Stomach smooth muscle (tissue), 2 donors: Measurements from ENCODE around the gene MTHFD1L.

Source experiments
- H3K27ac ChIP-seq: one replicate; pipeline ENCODE4 v1.7.0; 2013; ENCODE audit warnings: mild to moderate bottlenecking, low read length, inconsistent platforms
- H3K27me3 ChIP-seq, 2 donors: one replicate each; pipeline ENCODE4 v1.7.0; 2013; ENCODE audit warnings: low read length in 2 of 2; ENCODE audit not compliant: insufficient read depth in 2 of 2, control insufficient read depth in 1 of 2
- H3K36me3 ChIP-seq, 2 donors: one replicate each; pipeline ENCODE4 v1.7.0; 2013; ENCODE audit warnings: low read length in 2 of 2; ENCODE audit not compliant: control insufficient read depth in 2 of 2, insufficient read depth in 2 of 2
- H3K4me1 ChIP-seq: one replicate; pipeline ENCODE4 v1.7.0; 2013; ENCODE audit warnings: low read length; ENCODE audit not compliant: control insufficient read depth, insufficient read depth
- H3K4me3 ChIP-seq, 2 donors: one replicate each; pipeline ENCODE4 v1.7.0; 2013; ENCODE audit warnings: low read length in 2 of 2
- H3K9ac ChIP-seq, 2 donors: one replicate each; pipeline ENCODE4 v1.7.0; 2013; ENCODE audit warnings: low read length in 2 of 2, mild to moderate bottlenecking in 1 of 2
- H3K9me3 ChIP-seq, 2 donors: one replicate each; pipeline ENCODE4 v1.7.0; 2013; ENCODE audit warnings: low read length in 2 of 2; ENCODE audit not compliant: control insufficient read depth in 2 of 2
- donor health status: healthy.
- donor health status: Pancreatic carcinoma.

Gene MTHFD1L

DNA sequence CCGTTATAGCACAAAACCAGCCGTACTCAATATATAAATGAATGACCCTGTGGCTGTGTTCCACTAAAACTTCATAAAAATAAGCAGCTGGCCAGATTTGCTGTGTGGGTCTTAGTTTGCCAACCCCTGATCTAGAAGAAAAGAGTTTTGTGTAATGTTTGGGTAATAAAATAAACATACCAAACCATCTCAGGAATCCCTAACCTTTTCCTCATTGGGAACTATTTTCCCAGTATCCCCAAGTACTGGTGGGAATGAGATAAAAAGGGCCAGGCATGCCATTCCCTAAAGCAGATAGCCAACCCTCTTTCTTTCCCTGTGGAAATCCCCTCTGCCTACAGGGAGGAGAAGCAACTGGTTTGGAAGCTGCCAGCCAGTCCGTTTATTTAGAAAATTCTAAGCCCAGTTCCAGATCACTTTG, 205.1 kb downstream of the MTHFD1L start:
- no peaks in the 10 kb centered on the region for H3K36me3 ChIP-seq
- H3K4me1 ChIP-seq, result peaks cover 22% of the 10 kb centered on the region
- peak overlapping the region; percentile 57 to 68 for H3K4me3 ChIP-seq
- H3K27ac ChIP-seq, result peak overlapping the region; percentile 60
- H3K9me3 ChIP-seq, result no peaks in the 10 kb centered on the region
- H3K27me3 ChIP-seq, result no peaks in the 10 kb centered on the region
- peak overlapping the region; percentile 47 to 55 for H3K9ac ChIP-seq

DNA sequence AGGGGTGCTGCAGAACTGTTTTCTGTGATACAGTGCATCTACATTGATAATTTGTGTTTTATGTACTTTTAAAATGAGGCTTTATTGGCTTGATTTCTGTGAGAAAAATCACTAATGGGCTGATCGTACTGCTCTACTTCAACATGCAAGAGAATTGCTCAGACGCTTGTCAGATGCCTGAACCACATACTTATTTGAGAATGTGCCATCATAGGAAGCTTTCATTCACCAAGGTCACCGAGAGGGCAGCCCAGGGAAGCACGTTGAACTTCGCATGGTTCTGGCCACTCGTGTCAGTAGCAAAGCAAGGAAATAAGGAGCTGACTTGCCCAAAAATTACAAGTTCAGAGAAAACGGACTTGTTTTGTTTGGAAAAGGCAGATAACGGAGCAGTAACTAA, 205.8 kb downstream of the MTHFD1L start:
- H3K9ac ChIP-seq, result peak overlapping the region; percentile 22 to 47
- no peaks in the 10 kb centered on the region for H3K27me3 ChIP-seq
- H3K9me3 ChIP-seq, result no peaks in the 10 kb centered on the region
- H3K4me1 ChIP-seq, result peaks cover 21% of the 10 kb centered on the region
- no peak overlapping the region for H3K27ac ChIP-seq
- H3K4me3 ChIP-seq, result peak overlapping the region; percentile 57 to 68
- H3K36me3 ChIP-seq, result no peaks in the 10 kb centered on the region

DNA sequence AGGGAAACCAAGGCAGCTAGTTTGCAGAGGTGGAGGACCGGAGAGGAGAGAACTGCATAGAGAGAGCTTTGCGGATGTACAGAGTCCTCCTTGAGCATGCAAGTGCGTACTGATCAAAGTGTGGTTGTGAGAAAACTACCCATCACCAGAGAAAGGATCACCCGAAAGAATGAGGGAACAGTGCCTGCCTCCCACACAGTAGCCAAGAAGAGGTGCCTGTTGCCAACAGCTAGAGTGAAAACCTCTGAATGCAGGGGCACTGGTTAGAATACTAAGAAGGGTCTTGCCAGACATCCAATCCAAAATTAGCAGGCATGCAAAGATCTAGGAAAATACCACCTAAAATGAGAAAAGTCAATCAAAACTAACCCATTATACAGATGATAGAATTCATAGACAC, 207.6 kb downstream of the MTHFD1L start:
- Histone ChIP-seq H3K36me3 (no peaks in the 10 kb centered on the region), H3K9me3 (no peaks in the 10 kb centered on the region), H3K27me3 (no peaks in the 10 kb centered on the region), H3K27ac (no peak overlapping the region), H3K4me1 (peaks cover 14% of the 10 kb centered on the region), H3K4me3 (no peak overlapping the region), H3K9ac (no peak overlapping the region)

DNA sequence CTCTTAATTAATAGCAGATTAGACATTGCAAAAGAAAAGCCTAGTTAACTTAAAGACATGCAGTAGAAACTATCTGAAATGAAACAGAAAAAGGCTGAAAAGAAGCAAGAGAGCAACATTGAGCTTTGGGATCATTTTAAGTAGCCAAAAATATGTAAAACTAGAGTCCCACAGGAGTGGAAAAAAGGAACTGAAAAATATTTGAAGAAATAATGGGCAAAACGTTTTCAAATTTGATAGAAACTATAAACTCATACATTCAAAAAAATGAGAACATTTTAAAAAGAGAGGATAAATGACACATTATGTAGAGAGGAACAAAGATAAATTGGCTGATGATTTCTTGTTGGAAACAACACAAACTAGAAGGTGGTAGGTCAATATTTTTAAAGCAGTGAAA, 208.2 kb downstream of the MTHFD1L start:
- H3K4me3 ChIP-seq, result no peak overlapping the region
- no peaks in the 10 kb centered on the region for H3K27me3 ChIP-seq
- H3K4me1 ChIP-seq, result peaks cover 11% of the 10 kb centered on the region
- no peaks in the 10 kb centered on the region for H3K9me3 ChIP-seq
- H3K9ac ChIP-seq, result no peak overlapping the region
- H3K27ac ChIP-seq, result no peak overlapping the region
- no peaks in the 10 kb centered on the region for H3K36me3 ChIP-seq

DNA sequence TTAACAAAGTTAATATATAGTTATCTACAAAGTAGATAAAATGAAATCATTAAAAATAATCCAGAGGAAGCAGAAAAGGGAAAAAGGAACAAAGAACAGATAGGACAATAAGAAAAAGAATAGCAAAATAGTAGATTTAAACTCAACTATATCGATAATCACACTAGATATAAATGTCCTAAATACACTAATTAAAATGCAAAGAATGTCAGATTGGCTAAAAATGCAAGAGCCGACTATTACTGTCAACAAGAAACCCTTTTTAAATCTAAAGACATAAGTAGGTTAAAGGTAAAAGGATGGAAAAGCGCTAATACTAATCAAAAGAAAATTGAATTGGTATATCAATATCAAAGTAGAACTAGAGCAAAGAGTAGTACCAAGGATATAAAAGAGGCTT, 209.5 kb downstream of the MTHFD1L start:
- Histone ChIP-seq H3K27me3 (no peaks in the 10 kb centered on the region), H3K27ac (no peak overlapping the region), H3K9me3 (no peaks in the 10 kb centered on the region), H3K4me1 (peaks cover 7% of the 10 kb centered on the region), H3K36me3 (no peaks in the 10 kb centered on the region), H3K4me3 (no peak overlapping the region), H3K9ac (no peak overlapping the region)

DNA sequence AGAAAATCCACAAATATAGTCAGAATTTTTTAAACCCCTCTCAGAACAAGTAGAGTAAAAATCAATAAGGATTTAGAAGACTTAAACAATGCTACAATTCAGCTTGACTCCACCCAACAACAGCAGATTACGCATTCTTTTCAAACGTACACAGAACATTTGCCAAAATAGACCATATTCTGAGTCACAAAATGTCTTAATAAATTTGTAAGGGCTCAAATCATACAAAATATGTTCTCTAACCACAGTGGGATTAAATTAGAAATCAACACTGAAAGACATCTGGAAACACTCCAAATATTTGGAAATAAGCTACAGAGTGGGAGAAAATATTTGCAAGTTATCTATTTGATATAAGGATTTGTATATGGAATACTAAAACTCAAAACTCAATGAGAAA, 210.0 kb downstream of the MTHFD1L start:
- Histone ChIP-seq H3K27me3 (no peaks in the 10 kb centered on the region), H3K9ac (no peak overlapping the region), H3K27ac (no peak overlapping the region), H3K4me3 (no peak overlapping the region), H3K4me1 (peaks cover 2% of the 10 kb centered on the region), H3K36me3 (no peaks in the 10 kb centered on the region), H3K9me3 (no peaks in the 10 kb centered on the region)

DNA sequence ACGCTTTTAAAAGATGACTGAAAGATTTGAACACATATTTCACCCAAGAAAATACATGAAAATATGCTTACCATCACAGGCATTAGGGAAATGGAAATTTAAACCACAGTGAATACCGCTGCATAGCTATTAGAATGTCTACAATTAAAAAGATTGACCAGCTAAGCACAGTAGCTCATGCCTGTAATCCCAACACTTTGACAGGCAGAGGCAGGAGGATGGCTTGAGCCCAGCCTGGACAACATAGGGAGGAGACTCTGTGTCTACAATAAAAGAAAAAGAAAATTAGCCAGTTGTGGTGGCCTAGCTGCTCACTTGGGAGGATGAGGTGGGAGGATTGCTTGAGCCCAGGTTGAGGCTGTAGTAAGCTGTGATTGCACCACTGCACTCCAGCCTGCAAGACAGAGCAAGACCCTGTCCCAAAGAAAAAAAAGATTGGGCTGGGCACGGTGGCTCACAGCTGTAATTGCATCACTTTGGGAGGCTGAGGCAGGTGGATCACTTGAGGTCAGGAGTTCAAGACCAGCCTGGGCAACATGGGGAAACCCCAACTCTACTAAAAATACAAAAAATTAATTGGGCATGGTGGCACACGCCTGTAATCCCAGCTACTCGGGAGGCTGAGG, 210.5 kb downstream of the MTHFD1L start:
- no peak overlapping the region for H3K27ac ChIP-seq

DNA sequence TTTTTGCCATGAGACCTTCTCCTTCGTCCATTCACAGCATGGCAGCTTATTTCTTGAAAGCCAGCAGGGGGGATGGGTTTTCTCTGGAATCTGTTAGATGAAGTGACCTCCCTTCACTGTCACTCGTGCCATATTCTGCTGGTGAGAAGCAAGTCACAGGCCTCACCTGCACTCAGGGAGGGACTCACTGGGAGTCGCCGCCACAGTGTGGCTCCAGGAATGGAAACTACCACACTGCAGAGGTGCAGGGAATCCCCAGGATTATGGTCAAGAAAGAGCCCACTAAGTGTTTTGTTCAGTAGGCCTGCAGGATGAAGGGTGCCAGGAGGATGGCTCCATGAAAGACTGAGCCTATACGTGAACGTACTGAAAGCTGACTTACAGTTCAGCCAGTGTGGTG, 213.2 kb downstream of the MTHFD1L start:
- no peaks in the 10 kb centered on the region for H3K4me1 ChIP-seq
- no peaks in the 10 kb centered on the region for H3K9me3 ChIP-seq
- H3K27ac ChIP-seq, result no peak overlapping the region
- no peaks in the 10 kb centered on the region for H3K36me3 ChIP-seq
- no peak overlapping the region for H3K9ac ChIP-seq
- H3K27me3 ChIP-seq, result no peaks in the 10 kb centered on the region
- H3K4me3 ChIP-seq, result no peak overlapping the region

More for the DNA sequence above, 210.5 kb downstream of the MTHFD1L start:
- no peaks in the 10 kb centered on the region for H3K36me3 ChIP-seq
- no peaks in the 10 kb centered on the region for H3K27me3 ChIP-seq
- no peak overlapping the region for H3K9ac ChIP-seq
- no peak overlapping the region for H3K4me3 ChIP-seq
- H3K9me3 ChIP-seq, result no peaks in the 10 kb centered on the region
- no peaks in the 10 kb centered on the region for H3K4me1 ChIP-seq

DNA sequence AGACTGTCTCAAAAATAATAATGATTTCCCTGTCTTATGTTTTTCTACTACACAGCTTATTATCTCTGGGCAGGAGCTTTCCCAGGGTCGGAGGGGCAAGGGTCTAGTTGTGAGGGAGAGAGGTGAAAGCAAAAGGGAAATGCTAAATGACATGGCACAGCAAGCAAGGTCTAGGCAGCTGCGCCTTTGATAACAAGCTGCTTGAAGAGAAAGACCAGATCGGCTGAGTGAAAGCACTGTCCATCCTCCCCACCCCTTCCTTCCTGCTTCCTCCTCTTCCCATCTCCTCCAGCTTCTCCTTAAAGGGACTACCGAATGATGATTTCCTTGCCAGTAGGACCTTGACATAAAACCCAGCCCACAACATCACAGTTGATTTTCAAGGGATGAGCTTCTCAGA, 216.2 kb downstream of the MTHFD1L start:
- H3K4me1 ChIP-seq, result no peaks in the 10 kb centered on the region
- no peak overlapping the region for H3K27ac ChIP-seq
- H3K9ac ChIP-seq, result no peak overlapping the region
- no peaks in the 10 kb centered on the region for H3K27me3 ChIP-seq
- no peak overlapping the region for H3K4me3 ChIP-seq
- no peaks in the 10 kb centered on the region for H3K9me3 ChIP-seq
- no peaks in the 10 kb centered on the region for H3K36me3 ChIP-seq

DNA sequence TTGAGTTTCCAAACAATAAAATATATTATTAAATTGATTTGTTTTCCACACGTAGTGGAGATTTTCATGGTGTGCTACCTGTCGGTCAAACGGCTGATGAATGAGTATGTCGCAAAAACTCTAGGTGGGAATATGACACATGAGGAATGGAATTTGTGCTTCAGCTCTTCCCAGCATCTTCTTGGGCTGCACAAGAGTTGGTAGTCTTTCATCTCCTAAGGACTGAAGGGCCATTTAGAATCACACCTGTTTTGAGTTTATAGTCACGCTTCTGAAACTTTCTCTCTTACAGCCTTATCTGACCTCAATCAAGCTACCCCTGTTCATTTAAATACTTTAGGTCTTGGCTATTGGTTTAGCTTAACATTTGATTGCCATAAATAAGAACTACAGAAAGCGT, 216.6 kb downstream of the MTHFD1L start:
- Histone ChIP-seq H3K4me3 (no peak overlapping the region), H3K9me3 (no peaks in the 10 kb centered on the region), H3K27me3 (no peaks in the 10 kb centered on the region), H3K27ac (no peak overlapping the region), H3K36me3 (no peaks in the 10 kb centered on the region), H3K9ac (no peak overlapping the region), H3K4me1 (no peaks in the 10 kb centered on the region)

DNA sequence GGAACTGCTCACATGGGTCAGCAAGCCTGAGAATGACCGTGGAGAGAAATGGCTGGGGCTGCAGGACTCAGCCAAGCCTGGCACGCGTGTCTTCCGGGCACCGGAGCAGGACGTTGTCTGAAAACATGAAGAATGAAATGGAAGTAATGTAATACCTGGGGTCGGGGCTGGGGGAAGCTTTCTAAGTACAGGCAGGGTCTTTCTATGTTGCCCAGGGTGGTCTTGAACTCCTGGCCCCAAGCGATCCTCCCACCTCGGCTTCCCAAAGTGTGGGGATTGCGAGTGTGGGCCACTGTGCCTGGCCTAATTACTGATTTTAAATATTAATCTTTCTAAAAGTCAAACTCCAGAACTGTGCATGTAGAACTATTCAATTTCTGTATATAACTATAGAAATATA, 218.8 kb downstream of the MTHFD1L start:
- Histone ChIP-seq H3K27ac (no peak overlapping the region), H3K9ac (no peak overlapping the region), H3K27me3 (no peaks in the 10 kb centered on the region)

More for the DNA sequence above, 218.8 kb downstream of the MTHFD1L start:
- Histone ChIP-seq H3K36me3 (no peaks in the 10 kb centered on the region), H3K9me3 (no peaks in the 10 kb centered on the region), H3K4me1 (no peaks in the 10 kb centered on the region), H3K4me3 (no peak overlapping the region)
